PC-3 (cell line): ENCODE measurements around the gene GINM1. TPM values are rescaled to one million over a fixed set of nuclear protein-coding genes. Genes with fewer than 3 reads are reported as not detected.

ENCODE experiments used
- ATAC-seq: fragments of 200-7000 bp; cut with Tn5 transposase; 2 replicates; pipeline ENCODE4 v1.9.1; 2020; ENCODE audit warnings: mild to moderate bottlenecking, moderate library complexity
- BruUV-seq: library from RNA; stranded (reverse); fragments of 400-500 nt; replicated peaks from 2 replicates; lab custom pipeline; 2021; lab: Mats Ljungman, UMichigan
- CTCF ChIA-PET: fragments of 300-600 bp; sonication (Branson Sonifier 250); formaldehyde crosslinking; loops from one replicate; lab custom pipeline; 2022; ENCODE audit warnings: antibody characterized with exemption; lab: Charles Lee
- POLR2A ChIA-PET: fragments of 300-600 bp; sonication (Branson Sonifier 250); formaldehyde crosslinking; loops from one replicate; lab custom pipeline; 2022; ENCODE audit warnings: antibody characterized with exemption; ENCODE audit not compliant: unreplicated experiment; lab: Charles Lee
- DNase-seq: peaks from one replicate; pipeline ENCODE4 v3.0.0-alpha.2; 2015
- H2AFZ ChIP-seq: fragments of 300-600 bp; sonication (generic); 2 replicates; pipeline ENCODE4 v1.6.0; 2016; ENCODE audit warnings: antibody characterized with exemption, low read length
- H3F3A ChIP-seq: fragments of 300-600 bp; sonication (generic); one replicate; pipeline ENCODE4 v1.6.0; 2017; ENCODE audit warnings: antibody characterized with exemption, low read length, control low read depth, mild to moderate bottlenecking; ENCODE audit not compliant: unreplicated experiment
- H3K27ac ChIP-seq: fragments of 300-600 bp; sonication (generic); 2 replicates; pipeline ENCODE4 v1.5.1; 2016; ENCODE audit warnings: mild to moderate bottlenecking, low read length
- H3K27me3 ChIP-seq: fragments of 300-600 bp; sonication (generic); 2 replicates; pipeline ENCODE4 v1.6.1; 2016; ENCODE audit warnings: low read length, mixed read lengths
- H3K36me3 ChIP-seq: fragments of 300-600 bp; sonication (generic); 2 replicates; pipeline ENCODE4 v1.6.1; 2016; ENCODE audit warnings: low read depth, mixed run types, low read length, mixed read lengths
- H3K4me1 ChIP-seq: fragments of 300-600 bp; sonication (generic); 2 replicates; pipeline ENCODE4 v1.5.1; 2016; ENCODE audit warnings: low read length; ENCODE audit not compliant: insufficient read depth
- H3K4me2 ChIP-seq: fragments of 300-600 bp; sonication (generic); 2 replicates; pipeline ENCODE4 v1.6.0; 2016; ENCODE audit warnings: low read length
- H3K4me3 ChIP-seq: fragments of 300-600 bp; sonication (generic); 2 replicates; pipeline ENCODE4 v1.5.1; 2016; ENCODE audit warnings: mild to moderate bottlenecking, low read length, mixed read lengths
- H3K79me2 ChIP-seq: fragments of 300-600 bp; sonication (generic); 2 replicates; pipeline ENCODE4 v1.6.1; 2017; ENCODE audit warnings: low read length, mixed read lengths
- H3K9ac ChIP-seq: fragments of 300-600 bp; sonication (generic); 2 replicates; pipeline ENCODE4 v1.6.0; 2016; ENCODE audit warnings: mild to moderate bottlenecking, low read length
- H3K9me2 ChIP-seq: fragments of 300-600 bp; sonication (generic); replicated peaks from 2 replicates; pipeline ENCODE4 v1.6.1; 2016; ENCODE audit warnings: mixed run types, low read length, mixed read lengths
- H3K9me3 ChIP-seq: fragments of 300-600 bp; sonication (generic); 2 replicates; pipeline ENCODE4 v1.6.1; 2016; ENCODE audit warnings: low read length, mixed read lengths
- H4K20me1 ChIP-seq: fragments of 300-600 bp; sonication (generic); 2 replicates; pipeline ENCODE4 v1.6.1; 2016; ENCODE audit warnings: low read length, mixed read lengths
- EZH2 ChIP-seq: fragments of 300-600 bp; sonication (generic); IDR thresholded peaks from one replicate; pipeline ENCODE4 v1.6.1; 2017; ENCODE audit warnings: antibody characterized with exemption, mild to moderate bottlenecking, low read length; ENCODE audit not compliant: unreplicated experiment
- EZH2phosphoT487 ChIP-seq: fragments of 300-600 bp; sonication (generic); IDR thresholded peaks from 2 replicates; pipeline ENCODE4 v1.6.1; 2018; ENCODE audit warnings: mild to moderate bottlenecking, antibody characterized with exemption, low read length, borderline replicate concordance
- intact Hi-C: fragments of 100-400 bp; cut with micrococcal nuclease; formaldehyde crosslinking; loops from 2 replicates; pipeline ENCODE4 v1.9.0; 2023
- total RNA-seq: library from RNA; depleted of rRNA; stranded (reverse); fragments of >200 nt; gene quantifications from 2 replicates; pipeline ENCODE4 v1.2.3, GENCODE V29; 2014
- TF ChIP-seq, protein P1 (sequence below): fragments of 300-600 bp; sonication (generic); conservative IDR thresholded peaks from 2 replicates; pipeline ENCODE4 v1.5.1; 2017; ENCODE audit warnings: antibody characterized with exemption, low read depth, mild to moderate bottlenecking, low read length

Gene GINM1
- total RNA-seq, 1 experiment from 2014 or later, result 19.2 TPM

- Histone ChIP-seq H3K9me3 (no peaks in the 10 kb centered on the region), H4K20me1 (no peaks in the 10 kb centered on the region), H3K79me2 (no peaks in the 10 kb centered on the region), H3K27ac (no peak overlapping the region), H3K4me1 (no peaks in the 10 kb centered on the region), H3K4me2 (no peak overlapping the region), H3K27me3 (no peaks in the 10 kb centered on the region), H3K4me3 (no peak overlapping the region), H2AFZ (no peak overlapping the region), H3F3A (no peaks in the 10 kb centered on the region), H3K9me2 (no peaks in the 10 kb centered on the region), H3K36me3 (no peaks in the 10 kb centered on the region; the same call in none of the 2 replicates), H3K9ac (no peak overlapping the region)
- BruUV-seq, result no TSS peak
- ChIA-PET CTCF (no interaction called here), POLR2A (no interaction called here)
- DNase-seq, result no peak
- intact Hi-C loops, result no loop called here
- no peak for ATAC-seq
- TF ChIP-seq EZH2phosphoT487 (no peak), EZH2 (no peak)
- TF ChIP-seq, protein P1, sequence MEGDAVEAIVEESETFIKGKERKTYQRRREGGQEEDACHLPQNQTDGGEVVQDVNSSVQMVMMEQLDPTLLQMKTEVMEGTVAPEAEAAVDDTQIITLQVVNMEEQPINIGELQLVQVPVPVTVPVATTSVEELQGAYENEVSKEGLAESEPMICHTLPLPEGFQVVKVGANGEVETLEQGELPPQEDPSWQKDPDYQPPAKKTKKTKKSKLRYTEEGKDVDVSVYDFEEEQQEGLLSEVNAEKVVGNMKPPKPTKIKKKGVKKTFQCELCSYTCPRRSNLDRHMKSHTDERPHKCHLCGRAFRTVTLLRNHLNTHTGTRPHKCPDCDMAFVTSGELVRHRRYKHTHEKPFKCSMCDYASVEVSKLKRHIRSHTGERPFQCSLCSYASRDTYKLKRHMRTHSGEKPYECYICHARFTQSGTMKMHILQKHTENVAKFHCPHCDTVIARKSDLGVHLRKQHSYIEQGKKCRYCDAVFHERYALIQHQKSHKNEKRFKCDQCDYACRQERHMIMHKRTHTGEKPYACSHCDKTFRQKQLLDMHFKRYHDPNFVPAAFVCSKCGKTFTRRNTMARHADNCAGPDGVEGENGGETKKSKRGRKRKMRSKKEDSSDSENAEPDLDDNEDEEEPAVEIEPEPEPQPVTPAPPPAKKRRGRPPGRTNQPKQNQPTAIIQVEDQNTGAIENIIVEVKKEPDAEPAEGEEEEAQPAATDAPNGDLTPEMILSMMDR, result no peak
Measured at GRCh38 chr6:149600508-149600907, 34.3 kb downstream of the GINM1 start.

- no peaks in the 10 kb centered on the region for H3K4me1 ChIP-seq
- ChIA-PET CTCF (no interaction called here), POLR2A (no interaction called here)
- H3F3A ChIP-seq, result no peaks in the 10 kb centered on the region
- intact Hi-C loops, result no loop called here
- H4K20me1 ChIP-seq, result no peaks in the 10 kb centered on the region
- DNase-seq (no peak), ATAC-seq (no peak)
- H3K36me3 ChIP-seq, result no peaks in the 10 kb centered on the region
- BruUV-seq, result no TSS peak
- H3K9me2 ChIP-seq, result no peaks in the 10 kb centered on the region
- no peak overlapping the region for H3K4me2 ChIP-seq
- no peak for TF ChIP-seq EZH2phosphoT487
- TF ChIP-seq, protein P1, result no peak
- TF ChIP-seq EZH2, result no peak
- H3K9me3 ChIP-seq, result no peaks in the 10 kb centered on the region
- no peak overlapping the region for H2AFZ ChIP-seq
- no peak overlapping the region for H3K27ac ChIP-seq
- no peaks in the 10 kb centered on the region for H3K27me3 ChIP-seq
- H3K4me3 ChIP-seq, result no peak overlapping the region
- H3K9ac ChIP-seq, result no peak overlapping the region
- no peaks in the 10 kb centered on the region for H3K79me2 ChIP-seq
Measured at GRCh38 chr6:149608381-149608982, 42.3 kb downstream of the GINM1 start.

DNA sequence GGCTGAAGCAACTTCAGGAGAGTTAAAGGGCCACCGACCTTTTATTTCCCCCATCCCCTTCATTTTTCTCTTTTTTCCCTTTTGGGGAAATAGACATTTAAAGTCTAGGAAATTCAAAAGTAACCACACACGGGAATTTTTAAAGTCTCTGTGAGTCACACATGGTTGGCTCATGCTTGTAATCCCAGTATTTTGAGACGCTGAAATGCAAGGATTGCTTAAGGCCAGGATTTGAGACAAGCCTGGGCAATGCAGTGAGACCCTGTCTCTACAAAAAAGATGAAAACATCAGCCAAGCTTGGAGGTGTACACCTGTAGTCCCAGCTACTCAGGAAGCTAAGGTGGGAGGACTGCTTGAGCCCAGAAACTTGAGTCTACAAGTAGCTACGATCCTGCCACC, 48.2 kb downstream of the GINM1 start:
- no peaks in the 10 kb centered on the region for H3K79me2 ChIP-seq
- no TSS peak for BruUV-seq
- H3K4me3 ChIP-seq, result no peak overlapping the region
- H3K27ac ChIP-seq, result no peak overlapping the region
- no peak for ATAC-seq
- no peaks in the 10 kb centered on the region for H3F3A ChIP-seq
- H3K9ac ChIP-seq, result no peak overlapping the region
- TF ChIP-seq EZH2 (no peak), EZH2phosphoT487 (no peak)
- TF ChIP-seq, protein P1, result no peak
- ChIA-PET POLR2A (no interaction called here), CTCF (no interaction called here)
- no peaks in the 10 kb centered on the region for H3K27me3 ChIP-seq
- intact Hi-C loops, result no loop called here
- no peak overlapping the region for H3K4me2 ChIP-seq
- H3K36me3 ChIP-seq, result no peaks in the 10 kb centered on the region
- no peaks in the 10 kb centered on the region for H3K9me2 ChIP-seq
- no peaks in the 10 kb centered on the region for H4K20me1 ChIP-seq
- H3K4me1 ChIP-seq, result no peaks in the 10 kb centered on the region
- no peak for DNase-seq
- no peak overlapping the region for H2AFZ ChIP-seq
- no peaks in the 10 kb centered on the region for H3K9me3 ChIP-seq
